Stomach (tissue), 9 donors: ENCODE data around the gene DLL4. TPM values are rescaled to one million over a fixed set of nuclear protein-coding genes. Genes with fewer than 3 reads are reported as not detected.

ENCODE experiments used
- DNase-seq, 2 donors: peaks; one replicate each; pipeline versions ENCODE4 v3.0.0 to v3.0.0-alpha.2; 2013 to 2019
- H3K27ac ChIP-seq, 5 donors: fragments of 200-600 bp in 4 of 5; sonication (generic) in 4 of 5; one replicate each; pipeline ENCODE4 v1.5.1; 2013 to 2019; ENCODE audit warnings: mild to moderate bottlenecking in 1 of 5, moderate library complexity in 1 of 5
- H3K27me3 ChIP-seq, 3 donors: fragments of 200-600 bp; sonication (generic); one replicate each; pipeline ENCODE4 v1.5.1; 2017 to 2019; ENCODE audit warnings: mixed run types in 1 of 3
- H3K36me3 ChIP-seq, 4 donors: fragments of 200-600 bp; sonication (generic); 1 replicate in 3 of 4; 2 replicates in 1 of 4; pipeline ENCODE4 v1.5.1; 2016 to 2019
- H3K4me1 ChIP-seq, 4 donors: fragments of 200-600 bp; sonication (generic); one replicate each; pipeline ENCODE4 v1.5.1; 2016 to 2019
- H3K4me3 ChIP-seq, 4 donors: fragments of 200-600 bp; sonication (generic) in 3 of 4; one replicate each; pipeline ENCODE4 v1.5.1; 2016 to 2019; ENCODE audit warnings: mild to moderate bottlenecking in 1 of 4
- H3K9me3 ChIP-seq, 4 donors: fragments of 200-600 bp; sonication (generic); one replicate each; pipeline ENCODE4 v1.5.1; 2016 to 2019
- CTCF ChIP-seq, 7 experiments: fragments of 450-650 bp in 4 of 7; fragments of 200-600 bp in 3 of 7; sonication (generic) in 3 of 7; IDR thresholded peaks; one replicate each; pipeline ENCODE4 v1.5.1; 2016 to 2019; ENCODE audit warnings: antibody characterized with exemption in 7 of 7, control low read depth in 2 of 7, mild to moderate bottlenecking in 1 of 7
- EP300 ChIP-seq: sonication (generic); formaldehyde crosslinking; IDR thresholded peaks from one replicate; pipeline ENCODE4 v1.6.1; 2017; ENCODE audit warnings: antibody characterized with exemption
- POLR2A ChIP-seq, 4 donors: fragments of 450-650 bp; IDR thresholded peaks; one replicate each; pipeline ENCODE4 v1.6.1; 2016; ENCODE audit warnings: antibody characterized with exemption in 4 of 4, control low read depth in 2 of 4, mild to moderate bottlenecking in 1 of 4, moderate library complexity in 1 of 4
- POLR2AphosphoS5 ChIP-seq, 3 donors: sonication (generic); formaldehyde crosslinking; IDR thresholded peaks; one replicate each; pipeline ENCODE4 v1.6.1; 2016; ENCODE audit warnings: antibody characterized with exemption in 3 of 3
- WGBS, 5 donors: extraction: QIAGEN DNeasy Blood & Tissue Kit in 3 of 5; methylation state at CpG; one replicate each; pipeline versions ENCODE4 v1.1.5 to v1.1.7; 2013 to 2018; 5-methylcytosine and 5-hydroxymethylcytosine counted together
- intact Hi-C: fragments of 100-400 bp; cut with DNase I; formaldehyde crosslinking; loops from one replicate; pipeline ENCODE4 v1.15.1; 2023; ENCODE audit warnings: low total_unique reads
- polyA plus RNA-seq, 3 donors: library from polyadenylated mRNA; stranded (reverse); fragments of 200-250 nt; gene quantifications; one replicate each; pipeline ENCODE4 v1.2.3, GENCODE V29; 2013
- total RNA-seq, 5 donors: library from RNA; depleted of rRNA; stranded (reverse); fragments of >200 nt; gene quantifications; one replicate each; pipeline versions ENCODE4 v1.1.0 to v1.2.3, GENCODE V29; 2014 to 2016
- donor health status: healthy with polysubstance abuse.
- donor health status: Bipolar disorder and iron deficiency.
- donor health status: healthy.

Gene DLL4
- total and polyA plus RNA-seq, 8 donors = 0.56 to 20.0 (median 2.0) TPM

DNA sequence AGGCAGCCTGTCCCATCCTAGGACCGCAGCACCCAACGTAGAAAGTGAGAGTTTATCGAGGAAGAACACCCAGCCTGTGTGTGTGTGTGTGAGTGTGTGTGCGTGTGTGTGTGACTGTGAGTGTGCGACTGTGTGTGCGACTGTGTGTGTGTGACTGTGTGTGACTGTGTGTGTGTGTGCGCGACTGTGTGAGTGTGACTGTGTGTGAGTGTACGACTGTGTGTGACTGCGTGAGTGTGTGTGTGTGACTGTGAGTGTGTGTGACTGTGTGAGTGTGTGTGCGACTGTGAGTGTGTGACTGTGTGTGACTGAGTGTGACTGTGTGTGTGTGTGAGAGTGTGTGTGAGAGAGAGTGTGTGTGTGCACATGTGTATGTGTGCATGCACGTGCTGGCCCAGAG lies 15.1 kb upstream of the DLL4 start:
- TF ChIP-seq EP300 = no peak
- no peak for TF ChIP-seq POLR2A (IDR thresholded peaks at IDR 0.05)
- no peak for TF ChIP-seq CTCF (IDR thresholded peaks at IDR 0.05)
- no peak for TF ChIP-seq POLR2AphosphoS5 (IDR thresholded peaks at IDR 0.05)
- Histone ChIP-seq H3K36me3 (no peaks in the 10 kb centered on the region), H3K4me3 (no peak overlapping the region), H3K27me3 (no peaks in the 10 kb centered on the region), H3K4me1 (peaks cover 0 to 25% (median 3%) of the 10 kb centered on the region in 4 donors), H3K9me3 (no peaks in the 10 kb centered on the region), H3K27ac (no peak overlapping the region)
- WGBS, 5 donors = 91 to 96% (median 96%) methylated on average over 12 of the region's 12 CpGs
- intact Hi-C loops = no loop called here
- no peak for DNase-seq

DNA sequence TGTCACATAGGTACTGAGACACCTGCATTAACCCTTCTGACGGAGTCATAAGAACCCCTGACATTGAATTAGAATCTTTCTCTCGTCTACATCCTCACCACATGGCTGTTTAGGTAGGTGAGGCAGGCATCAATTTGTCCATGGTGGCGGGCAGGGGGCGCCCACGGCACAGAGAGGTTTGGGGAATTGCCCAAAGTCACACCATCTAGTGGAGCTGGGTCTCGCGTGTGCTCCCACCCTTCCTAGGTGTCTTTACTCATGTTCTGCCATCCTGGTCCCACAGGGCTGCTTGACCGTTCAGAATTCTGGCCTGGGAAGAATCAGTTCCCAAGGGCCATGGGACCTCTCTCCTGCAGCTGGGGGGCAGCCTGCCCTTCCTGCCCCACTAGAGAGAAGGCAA lies 14.7 kb upstream of the DLL4 start:
- peaks cover 0 to 24% (median 3%) of the 10 kb centered on the region in 4 donors for H3K4me1 ChIP-seq
- DNase-seq = no peak
- no peak overlapping the region for H3K4me3 ChIP-seq
- H3K9me3 ChIP-seq = no peaks in the 10 kb centered on the region
- no peaks in the 10 kb centered on the region for H3K27me3 ChIP-seq
- peak overlapping the region in 1 of 5 donors; percentile 26 for H3K27ac ChIP-seq
- intact Hi-C loops = no loop called here
- TF ChIP-seq POLR2AphosphoS5 (IDR thresholded peaks at IDR 0.05) = no peak
- TF ChIP-seq CTCF (IDR thresholded peaks at IDR 0.05) = no peak
- no peaks in the 10 kb centered on the region for H3K36me3 ChIP-seq
- 84 to 89% (median 84%) methylated on average over 8 of the region's 8 CpGs for WGBS, 5 donors

- WGBS, 5 donors = 83 to 91% (median 88%) methylated on average over 12 of the region's 12 CpGs
- Histone ChIP-seq H3K9me3 (no peaks in the 10 kb centered on the region), H3K27ac (peak overlapping the region in 1 of 5 donors; percentile 26), H3K4me1 (peaks cover 0 to 17% (median 0%) of the 10 kb centered on the region in 4 donors), H3K4me3 (no peak overlapping the region), H3K27me3 (no peaks in the 10 kb centered on the region), H3K36me3 (no peaks in the 10 kb centered on the region)
- TF ChIP-seq CTCF (IDR thresholded peaks at IDR 0.05) (no peak), EP300 (no peak), POLR2A (IDR thresholded peaks at IDR 0.05) (no peak), POLR2AphosphoS5 (IDR thresholded peaks at IDR 0.05) (no peak)
- no peak for DNase-seq
- intact Hi-C loops = no loop called here
These were observed 14.0 kb upstream of the DLL4 start for GRCh38 chr15:40915116-40915661.

GRCh38 chr15:40915679-40916078 lies 13.5 kb upstream of the DLL4 start:
- intact Hi-C loops = no loop called here
- H3K4me1 ChIP-seq = peaks cover 0 to 12% (median 0%) of the 10 kb centered on the region in 4 donors
- 60 to 71% (median 68%) methylated on average over 3 to 6 of the region's 6 CpGs for WGBS, 5 donors
- H3K9me3 ChIP-seq = no peaks in the 10 kb centered on the region
- TF ChIP-seq CTCF (IDR thresholded peaks at IDR 0.05) = no peak
- no peak for TF ChIP-seq EP300
- no peak for TF ChIP-seq POLR2AphosphoS5 (IDR thresholded peaks at IDR 0.05)
- TF ChIP-seq POLR2A (IDR thresholded peaks at IDR 0.05) = no peak
- no peak overlapping the region for H3K4me3 ChIP-seq
- no peaks in the 10 kb centered on the region for H3K27me3 ChIP-seq
- no peak for DNase-seq
- no peaks in the 10 kb centered on the region for H3K36me3 ChIP-seq
- H3K27ac ChIP-seq = peak overlapping the region in 1 of 5 donors; percentile 26
